ENCODE results near the gene PTPRCAP.

Gene PTPRCAP

DNA sequence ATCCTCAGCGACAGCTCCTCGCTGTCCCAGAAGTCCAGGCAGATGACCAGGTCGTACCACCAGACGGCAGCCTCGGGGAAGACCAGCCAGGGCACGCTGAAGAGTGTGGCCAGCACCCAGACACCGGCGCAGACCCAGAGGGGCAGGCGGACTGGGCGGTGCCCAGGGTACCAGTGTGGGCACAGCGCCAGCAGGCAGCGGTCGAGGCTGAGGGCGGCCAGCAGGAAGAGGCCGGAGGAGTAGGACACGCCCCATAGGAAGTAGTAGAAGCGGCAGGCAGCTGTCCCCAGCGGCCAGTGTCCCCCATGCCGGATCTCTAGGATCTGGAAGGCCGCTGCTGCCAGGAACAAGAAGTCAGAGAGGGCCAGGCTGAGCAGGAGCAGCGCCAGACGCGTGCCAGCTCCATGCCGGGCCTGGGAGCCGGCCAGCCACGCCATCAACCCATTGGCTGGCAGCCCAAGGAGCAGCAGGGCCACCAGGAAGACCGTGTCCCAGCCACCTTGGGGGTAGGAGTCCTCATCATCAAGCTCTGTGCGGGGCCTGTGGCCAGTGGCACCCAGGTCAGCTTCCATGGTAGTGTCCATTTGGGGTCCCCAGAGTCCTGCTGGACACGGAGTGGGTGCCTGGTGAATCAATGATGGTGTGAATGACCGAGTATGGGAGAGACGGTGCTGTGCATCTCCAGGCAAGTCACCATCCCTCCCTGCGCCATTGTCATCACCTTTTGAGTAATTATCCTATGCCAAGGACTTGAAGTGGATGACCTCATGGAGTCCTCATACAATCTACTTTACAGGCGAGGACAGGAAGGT is 14.9 kb upstream of the PTPRCAP start, which contains the start of gene GPR152:
TSS of gene GPR152 (minus strand) at position 589 of the 812 bp plus-strand sequence. CDS start at position 584, 5 bp downstream.
- CTCF ChIA-PET: no interaction called here
- no peak within 1 kb of the TSS for H3K4me3 ChIP-seq (ENCODE audit: low read depth, low read length)
- TF ChIP-seq, protein P1, sequence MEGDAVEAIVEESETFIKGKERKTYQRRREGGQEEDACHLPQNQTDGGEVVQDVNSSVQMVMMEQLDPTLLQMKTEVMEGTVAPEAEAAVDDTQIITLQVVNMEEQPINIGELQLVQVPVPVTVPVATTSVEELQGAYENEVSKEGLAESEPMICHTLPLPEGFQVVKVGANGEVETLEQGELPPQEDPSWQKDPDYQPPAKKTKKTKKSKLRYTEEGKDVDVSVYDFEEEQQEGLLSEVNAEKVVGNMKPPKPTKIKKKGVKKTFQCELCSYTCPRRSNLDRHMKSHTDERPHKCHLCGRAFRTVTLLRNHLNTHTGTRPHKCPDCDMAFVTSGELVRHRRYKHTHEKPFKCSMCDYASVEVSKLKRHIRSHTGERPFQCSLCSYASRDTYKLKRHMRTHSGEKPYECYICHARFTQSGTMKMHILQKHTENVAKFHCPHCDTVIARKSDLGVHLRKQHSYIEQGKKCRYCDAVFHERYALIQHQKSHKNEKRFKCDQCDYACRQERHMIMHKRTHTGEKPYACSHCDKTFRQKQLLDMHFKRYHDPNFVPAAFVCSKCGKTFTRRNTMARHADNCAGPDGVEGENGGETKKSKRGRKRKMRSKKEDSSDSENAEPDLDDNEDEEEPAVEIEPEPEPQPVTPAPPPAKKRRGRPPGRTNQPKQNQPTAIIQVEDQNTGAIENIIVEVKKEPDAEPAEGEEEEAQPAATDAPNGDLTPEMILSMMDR (IDR thresholded peaks at IDR 0.05; ENCODE audit: insufficient read depth, low read length, missing control alignments): no peak
- POLR2A ChIA-PET: no interaction called here
- DNase-seq (ENCODE audit: low read depth, low spot score): no peak

DNA sequence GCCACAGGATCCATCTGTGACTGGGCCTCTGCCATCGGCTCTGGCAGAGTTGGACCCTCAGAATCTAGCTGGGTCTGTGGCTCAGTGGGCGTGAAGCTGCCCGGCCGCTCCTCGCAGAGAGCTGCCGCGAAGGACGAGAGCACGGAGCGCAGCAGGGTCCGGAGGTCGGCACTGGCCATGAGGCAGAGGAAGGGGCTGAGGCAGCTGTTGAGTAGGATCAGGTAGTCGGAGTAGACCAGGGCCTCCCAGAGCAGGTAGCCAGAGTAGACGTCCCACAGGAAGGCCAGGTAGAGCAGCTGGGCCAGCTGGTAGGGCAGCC is 14.1 kb upstream of the PTPRCAP start:
- DNase-seq (ENCODE audit: low read depth, low spot score): no peak
- POLR2A ChIA-PET: no interaction called here
- H3K4me3 ChIP-seq (ENCODE audit: low read depth, low read length): no peak overlapping the region
- TF ChIP-seq, protein P1 (IDR thresholded peaks at IDR 0.05; ENCODE audit: insufficient read depth, low read length, missing control alignments): no peak
- CTCF ChIA-PET: no interaction called here

DNA sequence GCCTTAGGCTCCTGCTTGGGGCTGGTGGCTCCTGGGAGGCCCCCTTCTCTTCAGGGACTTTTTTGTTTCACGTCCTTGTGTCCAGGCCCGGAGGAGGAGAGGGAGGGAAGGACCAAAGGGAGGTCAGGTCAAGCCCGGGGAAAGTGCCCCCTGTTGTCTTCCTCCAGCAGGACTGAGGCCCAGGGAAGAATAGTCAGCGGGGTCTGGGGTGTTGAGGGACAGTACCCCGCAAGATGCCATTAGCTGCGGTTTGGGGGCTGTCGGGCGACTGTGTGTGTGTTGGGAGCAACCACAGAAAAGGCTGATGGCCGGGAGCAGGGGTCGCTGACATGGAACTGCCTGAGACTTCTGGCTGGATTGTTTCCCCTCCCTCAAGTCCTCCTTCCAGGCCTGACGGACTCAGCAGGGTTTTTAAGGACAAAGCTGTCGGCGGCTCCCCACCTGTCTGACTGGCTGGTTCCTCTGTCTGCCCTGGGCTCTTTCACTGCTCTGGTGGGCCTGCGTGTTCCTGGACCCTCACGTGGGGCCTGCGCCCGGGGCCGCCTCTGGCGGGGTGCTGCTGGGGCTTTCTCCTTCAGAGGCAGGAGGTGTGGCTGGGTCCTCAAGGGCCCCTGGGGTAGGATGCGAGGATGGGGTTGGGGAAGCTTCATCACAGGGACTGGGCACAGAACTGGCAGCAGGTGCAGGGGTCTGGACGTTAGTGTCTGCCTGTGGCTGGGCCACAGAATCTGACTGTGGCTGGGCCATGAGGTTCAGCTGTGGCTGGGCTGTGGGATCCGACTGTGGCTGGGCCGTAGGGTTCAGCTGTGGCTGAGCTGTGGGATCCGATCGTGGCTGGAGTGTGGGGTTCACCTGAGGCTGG is 13.5 kb upstream of the PTPRCAP start:
- H3K4me3 ChIP-seq (ENCODE audit: low read depth, low read length): no peak overlapping the region
- ChIA-PET CTCF (no interaction called here), POLR2A (no interaction called here)
- DNase-seq (ENCODE audit: low read depth, low spot score): no peak
- TF ChIP-seq, protein P1 (IDR thresholded peaks at IDR 0.05; ENCODE audit: insufficient read depth, low read length, missing control alignments): no peak

DNA sequence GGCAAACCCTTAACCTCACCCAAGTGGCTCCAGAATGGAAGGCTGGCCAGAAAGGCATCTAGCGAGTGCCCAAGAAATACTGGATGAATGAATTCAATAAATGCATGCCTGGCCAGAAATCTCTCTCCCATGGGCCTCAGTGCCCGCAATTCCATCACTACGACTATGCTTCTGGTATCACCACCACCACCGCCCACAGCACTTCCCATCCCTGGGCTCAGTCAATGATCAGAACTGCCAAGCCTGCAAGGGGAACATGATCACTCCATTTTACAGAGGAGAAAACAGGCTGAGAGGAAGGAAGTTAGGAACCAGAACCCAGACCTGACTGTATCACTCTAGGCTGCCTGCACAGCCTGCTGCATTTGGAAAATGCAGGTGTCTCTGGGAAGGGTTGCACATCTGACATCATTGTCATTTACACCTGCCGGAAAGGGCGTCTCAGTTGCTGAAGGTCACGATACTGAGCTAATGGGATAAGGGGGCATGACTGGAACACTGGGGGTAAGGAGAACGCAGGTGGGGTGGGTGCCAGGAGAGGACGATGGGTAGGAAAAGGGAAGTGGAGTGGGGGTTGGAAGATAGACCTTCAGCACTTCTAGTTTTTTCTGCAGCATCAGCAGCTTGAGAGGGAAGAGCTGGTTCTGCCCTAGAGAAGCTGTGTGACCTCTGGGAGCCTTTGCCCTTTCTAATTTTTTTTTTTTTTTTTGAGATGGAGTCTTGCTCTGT is 11.8 kb upstream of the PTPRCAP start:
- CTCF ChIA-PET: no interaction called here

DNA sequence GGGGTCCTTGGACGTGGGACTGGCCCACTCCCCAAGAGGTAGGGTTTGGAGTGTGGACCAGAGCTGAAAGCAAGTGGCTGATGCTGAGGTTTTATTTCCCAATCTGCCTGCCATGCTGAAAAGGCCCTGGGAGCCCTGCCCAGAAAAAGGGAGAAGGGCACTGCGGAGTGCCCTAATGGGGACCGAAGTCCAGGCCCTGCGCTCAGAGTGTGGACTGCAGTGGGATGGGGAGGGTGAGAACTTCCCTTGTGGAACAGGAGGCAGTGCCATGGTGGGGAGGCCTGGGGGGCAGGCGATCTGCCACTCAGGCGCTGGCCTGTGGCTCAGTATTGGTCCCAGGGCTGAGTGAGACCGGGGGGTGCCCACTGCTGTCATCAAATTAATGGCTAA is 10.7 kb upstream of the PTPRCAP start:
- no peak for DNase-seq (ENCODE audit: low read depth, low spot score)
- CTCF ChIA-PET: no interaction called here
- TF ChIP-seq, protein P1 (IDR thresholded peaks at IDR 0.05; ENCODE audit: insufficient read depth, low read length, missing control alignments): no peak
- H3K4me3 ChIP-seq (ENCODE audit: low read depth, low read length): no peak overlapping the region
- POLR2A ChIA-PET: no interaction called here

More for the DNA sequence above, 11.8 kb upstream of the PTPRCAP start:
- TF ChIP-seq, protein P1 (IDR thresholded peaks at IDR 0.05; ENCODE audit: insufficient read depth, low read length, missing control alignments): no peak
- POLR2A ChIA-PET: no interaction called here
- no peak overlapping the region for H3K4me3 ChIP-seq (ENCODE audit: low read depth, low read length)
- no peak for DNase-seq (ENCODE audit: low read depth, low spot score)

DNA sequence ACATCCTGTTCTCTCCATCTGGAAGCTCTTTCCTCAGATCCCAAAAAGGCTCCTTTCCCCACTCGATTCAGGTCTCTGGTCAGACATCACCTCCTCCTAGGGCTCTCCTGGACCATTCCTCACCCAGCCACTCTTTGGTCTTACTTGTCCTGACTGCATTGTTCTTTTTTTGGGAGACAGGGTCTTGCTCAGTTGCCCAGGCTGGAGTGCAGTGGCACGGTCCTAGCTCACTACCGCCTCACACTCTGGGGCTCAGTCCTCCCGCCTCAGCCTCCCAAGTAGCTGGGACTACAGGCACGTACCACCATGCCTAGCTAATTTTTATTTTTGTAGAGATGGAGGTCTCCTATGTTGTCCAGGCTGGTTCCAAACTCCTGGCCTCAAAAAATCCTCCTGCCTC is 8.0 kb upstream of the PTPRCAP start:
- H3K4me3 ChIP-seq (ENCODE audit: low read depth, low read length): no peak overlapping the region
- no peak for DNase-seq (ENCODE audit: low read depth, low spot score)
- ChIA-PET POLR2A (no interaction called here), CTCF (no interaction called here)
- TF ChIP-seq, protein P1 (IDR thresholded peaks at IDR 0.05; ENCODE audit: insufficient read depth, low read length, missing control alignments): no peak
